ENCODE data around the gene TP53INP2. TPM values are rescaled to one million over a fixed set of nuclear protein-coding genes. Genes with fewer than 3 reads are reported as not detected.

TP53INP2 gene
- total and polyA plus RNA-seq, 2 of the 8 experiments (the other 6 are each of a cell fraction or from before 2014, with no cell fraction given) = 2.4 to 4.8 TPM

DNA sequence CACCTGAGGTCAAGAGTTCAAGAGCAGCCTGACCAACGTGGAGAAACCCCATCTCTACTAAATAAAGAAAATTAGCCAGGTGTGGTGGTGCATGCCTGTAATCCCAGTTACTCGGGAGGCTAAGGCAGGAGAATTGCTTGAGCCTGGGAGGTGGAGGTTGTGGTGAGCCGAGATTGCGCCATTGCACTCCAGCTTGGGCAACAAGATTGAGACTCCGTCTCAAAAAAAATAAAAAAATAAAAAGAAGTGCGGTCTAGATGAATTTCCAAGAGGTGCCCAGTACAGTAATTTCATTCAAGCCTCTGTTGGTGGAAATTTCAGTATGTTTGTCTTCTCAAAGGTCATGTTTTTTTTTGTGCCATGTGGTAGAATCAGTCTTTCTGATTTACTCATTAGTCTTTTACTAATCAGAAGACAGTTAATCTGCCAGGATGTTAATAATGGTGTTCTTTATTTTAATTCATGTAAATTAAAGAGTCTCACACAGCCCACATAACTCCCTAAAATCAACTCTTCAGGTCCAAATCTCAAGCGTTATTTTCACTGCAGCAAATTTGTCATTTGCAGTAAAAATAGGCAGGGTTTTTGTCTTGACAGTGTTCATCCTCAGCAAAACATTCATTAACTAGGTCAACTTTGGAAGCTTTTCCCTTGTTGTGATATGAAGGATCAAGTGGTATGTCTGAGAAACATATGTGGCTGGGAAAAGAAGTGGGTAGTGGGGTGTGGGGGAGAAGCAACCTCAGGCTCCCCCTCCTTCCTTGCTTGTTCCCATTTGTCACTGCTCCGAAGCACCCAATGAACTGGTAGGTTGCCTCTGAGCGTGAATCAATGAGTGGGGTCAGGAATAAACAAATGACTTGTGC lies 13.3 kb downstream of the TP53INP2 start (continued):
- TF ChIP-seq, protein P1, sequence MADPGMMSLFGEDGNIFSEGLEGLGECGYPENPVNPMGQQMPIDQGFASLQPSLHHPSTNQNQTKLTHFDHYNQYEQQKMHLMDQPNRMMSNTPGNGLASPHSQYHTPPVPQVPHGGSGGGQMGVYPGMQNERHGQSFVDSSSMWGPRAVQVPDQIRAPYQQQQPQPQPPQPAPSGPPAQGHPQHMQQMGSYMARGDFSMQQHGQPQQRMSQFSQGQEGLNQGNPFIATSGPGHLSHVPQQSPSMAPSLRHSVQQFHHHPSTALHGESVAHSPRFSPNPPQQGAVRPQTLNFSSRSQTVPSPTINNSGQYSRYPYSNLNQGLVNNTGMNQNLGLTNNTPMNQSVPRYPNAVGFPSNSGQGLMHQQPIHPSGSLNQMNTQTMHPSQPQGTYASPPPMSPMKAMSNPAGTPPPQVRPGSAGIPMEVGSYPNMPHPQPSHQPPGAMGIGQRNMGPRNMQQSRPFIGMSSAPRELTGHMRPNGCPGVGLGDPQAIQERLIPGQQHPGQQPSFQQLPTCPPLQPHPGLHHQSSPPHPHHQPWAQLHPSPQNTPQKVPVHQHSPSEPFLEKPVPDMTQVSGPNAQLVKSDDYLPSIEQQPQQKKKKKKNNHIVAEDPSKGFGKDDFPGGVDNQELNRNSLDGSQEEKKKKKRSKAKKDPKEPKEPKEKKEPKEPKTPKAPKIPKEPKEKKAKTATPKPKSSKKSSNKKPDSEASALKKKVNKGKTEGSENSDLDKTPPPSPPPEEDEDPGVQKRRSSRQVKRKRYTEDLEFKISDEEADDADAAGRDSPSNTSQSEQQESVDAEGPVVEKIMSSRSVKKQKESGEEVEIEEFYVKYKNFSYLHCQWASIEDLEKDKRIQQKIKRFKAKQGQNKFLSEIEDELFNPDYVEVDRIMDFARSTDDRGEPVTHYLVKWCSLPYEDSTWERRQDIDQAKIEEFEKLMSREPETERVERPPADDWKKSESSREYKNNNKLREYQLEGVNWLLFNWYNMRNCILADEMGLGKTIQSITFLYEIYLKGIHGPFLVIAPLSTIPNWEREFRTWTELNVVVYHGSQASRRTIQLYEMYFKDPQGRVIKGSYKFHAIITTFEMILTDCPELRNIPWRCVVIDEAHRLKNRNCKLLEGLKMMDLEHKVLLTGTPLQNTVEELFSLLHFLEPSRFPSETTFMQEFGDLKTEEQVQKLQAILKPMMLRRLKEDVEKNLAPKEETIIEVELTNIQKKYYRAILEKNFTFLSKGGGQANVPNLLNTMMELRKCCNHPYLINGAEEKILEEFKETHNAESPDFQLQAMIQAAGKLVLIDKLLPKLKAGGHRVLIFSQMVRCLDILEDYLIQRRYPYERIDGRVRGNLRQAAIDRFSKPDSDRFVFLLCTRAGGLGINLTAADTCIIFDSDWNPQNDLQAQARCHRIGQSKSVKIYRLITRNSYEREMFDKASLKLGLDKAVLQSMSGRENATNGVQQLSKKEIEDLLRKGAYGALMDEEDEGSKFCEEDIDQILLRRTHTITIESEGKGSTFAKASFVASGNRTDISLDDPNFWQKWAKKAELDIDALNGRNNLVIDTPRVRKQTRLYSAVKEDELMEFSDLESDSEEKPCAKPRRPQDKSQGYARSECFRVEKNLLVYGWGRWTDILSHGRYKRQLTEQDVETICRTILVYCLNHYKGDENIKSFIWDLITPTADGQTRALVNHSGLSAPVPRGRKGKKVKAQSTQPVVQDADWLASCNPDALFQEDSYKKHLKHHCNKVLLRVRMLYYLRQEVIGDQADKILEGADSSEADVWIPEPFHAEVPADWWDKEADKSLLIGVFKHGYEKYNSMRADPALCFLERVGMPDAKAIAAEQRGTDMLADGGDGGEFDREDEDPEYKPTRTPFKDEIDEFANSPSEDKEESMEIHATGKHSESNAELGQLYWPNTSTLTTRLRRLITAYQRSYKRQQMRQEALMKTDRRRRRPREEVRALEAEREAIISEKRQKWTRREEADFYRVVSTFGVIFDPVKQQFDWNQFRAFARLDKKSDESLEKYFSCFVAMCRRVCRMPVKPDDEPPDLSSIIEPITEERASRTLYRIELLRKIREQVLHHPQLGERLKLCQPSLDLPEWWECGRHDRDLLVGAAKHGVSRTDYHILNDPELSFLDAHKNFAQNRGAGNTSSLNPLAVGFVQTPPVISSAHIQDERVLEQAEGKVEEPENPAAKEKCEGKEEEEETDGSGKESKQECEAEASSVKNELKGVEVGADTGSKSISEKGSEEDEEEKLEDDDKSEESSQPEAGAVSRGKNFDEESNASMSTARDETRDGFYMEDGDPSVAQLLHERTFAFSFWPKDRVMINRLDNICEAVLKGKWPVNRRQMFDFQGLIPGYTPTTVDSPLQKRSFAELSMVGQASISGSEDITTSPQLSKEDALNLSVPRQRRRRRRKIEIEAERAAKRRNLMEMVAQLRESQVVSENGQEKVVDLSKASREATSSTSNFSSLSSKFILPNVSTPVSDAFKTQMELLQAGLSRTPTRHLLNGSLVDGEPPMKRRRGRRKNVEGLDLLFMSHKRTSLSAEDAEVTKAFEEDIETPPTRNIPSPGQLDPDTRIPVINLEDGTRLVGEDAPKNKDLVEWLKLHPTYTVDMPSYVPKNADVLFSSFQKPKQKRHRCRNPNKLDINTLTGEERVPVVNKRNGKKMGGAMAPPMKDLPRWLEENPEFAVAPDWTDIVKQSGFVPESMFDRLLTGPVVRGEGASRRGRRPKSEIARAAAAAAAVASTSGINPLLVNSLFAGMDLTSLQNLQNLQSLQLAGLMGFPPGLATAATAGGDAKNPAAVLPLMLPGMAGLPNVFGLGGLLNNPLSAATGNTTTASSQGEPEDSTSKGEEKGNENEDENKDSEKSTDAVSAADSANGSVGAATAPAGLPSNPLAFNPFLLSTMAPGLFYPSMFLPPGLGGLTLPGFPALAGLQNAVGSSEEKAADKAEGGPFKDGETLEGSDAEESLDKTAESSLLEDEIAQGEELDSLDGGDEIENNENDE (IDR thresholded peaks at IDR 0.05; ENCODE audit: insufficient replicate concordance, low read length) = no peak
- no peak for TF ChIP-seq TBP (IDR thresholded peaks at IDR 0.05; ENCODE audit: low read depth, low read length)
- no peak for TF ChIP-seq SIN3A (conservative IDR thresholded peaks at IDR 0.05 in 1 of 2, IDR thresholded peaks at IDR 0.05 in 1 of 2; ENCODE audit: low read depth in 1 of 2, low read length in 2 of 2)
